ENCODE data around the gene PID1.
"Not testable (repeated sequence)": the region's sequence is repeated elsewhere in the genome, so short reads cannot be mapped to it uniquely, and the experiment has no call there.

PID1 gene

GRCh38 chr2:229210641-229211040, 60.4 kb downstream of the PID1 start:
- DNase-seq, result no peak

DNA sequence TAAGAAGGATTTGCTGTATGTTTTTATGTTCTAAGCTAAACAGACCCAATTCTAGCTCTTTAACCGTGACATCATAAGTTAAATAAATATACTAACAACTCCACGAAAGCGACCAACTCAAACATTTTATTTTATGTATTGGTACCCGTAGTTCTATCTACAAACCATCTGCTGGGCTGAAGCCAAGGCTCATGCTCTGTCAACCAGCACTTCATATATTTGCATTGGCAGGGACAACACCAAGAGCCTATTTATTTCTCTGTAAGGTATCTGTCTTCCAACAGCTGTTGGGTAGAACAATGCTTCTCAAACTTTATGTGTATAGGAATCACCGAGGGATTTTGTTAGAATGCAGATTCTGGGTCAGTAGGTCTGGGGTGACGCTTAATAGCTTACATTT, 64.5 kb downstream of the PID1 start:
- no peak for DNase-seq

GRCh38 chr2:229205704-229206103, 65.4 kb downstream of the PID1 start:
- DNase-seq, result no peak

GRCh38 chr2:229202646-229203045, 68.4 kb downstream of the PID1 start:
- no peak for DNase-seq

DNA sequence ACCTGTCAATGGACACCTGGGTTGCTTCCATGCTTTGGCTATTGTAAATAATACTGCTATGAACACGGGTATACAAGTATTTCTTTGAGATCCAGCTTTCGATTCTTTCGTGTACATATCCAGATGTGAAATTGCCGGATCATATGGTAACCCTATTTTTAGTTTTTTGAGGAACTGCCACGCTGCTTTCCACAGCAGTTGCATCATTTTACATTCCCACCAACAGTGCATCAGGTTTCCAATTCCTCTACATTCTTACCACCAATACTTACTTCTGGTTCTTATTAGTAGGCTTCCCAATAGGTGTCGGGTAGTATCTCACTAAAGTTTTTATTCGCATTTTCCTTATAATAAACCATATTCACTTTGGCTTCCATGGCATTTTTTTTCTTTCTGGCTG, 69.6 kb downstream of the PID1 start:
- DNase-seq, result peak; percentile 27 to 40 (median 27)

DNA sequence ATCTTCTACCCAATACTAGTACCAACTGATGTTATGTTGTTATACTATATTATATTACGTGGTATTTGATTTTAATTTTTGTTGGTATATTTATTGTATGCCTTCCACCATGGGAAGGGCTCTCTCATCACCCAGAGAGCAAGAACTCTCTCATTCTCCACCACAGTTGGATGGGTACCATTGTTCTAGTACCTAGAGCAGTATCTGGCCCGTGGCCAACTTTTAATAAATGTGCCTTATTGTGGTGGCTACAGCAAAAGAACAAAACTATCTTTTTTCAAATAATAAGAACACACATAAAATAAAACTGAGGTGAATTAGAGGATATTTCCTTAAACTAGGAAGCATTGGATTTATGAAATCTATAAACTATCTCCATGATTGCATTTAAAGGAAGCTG, 71.8 kb downstream of the PID1 start:
- DNase-seq, result no peak

DNA sequence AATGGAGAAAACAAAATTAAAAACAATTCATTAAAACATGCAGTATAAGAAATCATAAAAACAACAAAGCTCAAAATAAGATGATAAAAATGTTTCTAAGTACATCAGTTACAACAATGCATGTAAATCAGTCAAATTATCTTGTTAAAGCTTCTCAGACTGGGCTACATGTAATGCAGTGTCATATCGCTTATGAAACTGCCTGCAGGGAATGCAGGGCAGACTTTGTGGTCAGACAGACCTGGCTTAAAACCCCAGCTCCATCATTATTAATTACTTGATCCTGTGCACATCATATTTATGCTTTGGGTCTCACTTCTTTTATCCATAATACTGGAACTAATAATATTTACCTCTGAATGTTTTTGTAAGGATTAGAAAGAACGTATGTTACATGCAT, 74.6 kb downstream of the PID1 start:
- no peak for DNase-seq

GRCh38 chr2:229195346-229195947, 75.6 kb downstream of the PID1 start:
- no peak for DNase-seq

- no peak for DNase-seq
Measured at GRCh38 chr2:229193281-229193680, 77.8 kb downstream of the PID1 start.

- no peak for DNase-seq
Measured at GRCh38 chr2:229191413-229191812, 79.7 kb downstream of the PID1 start.

DNA sequence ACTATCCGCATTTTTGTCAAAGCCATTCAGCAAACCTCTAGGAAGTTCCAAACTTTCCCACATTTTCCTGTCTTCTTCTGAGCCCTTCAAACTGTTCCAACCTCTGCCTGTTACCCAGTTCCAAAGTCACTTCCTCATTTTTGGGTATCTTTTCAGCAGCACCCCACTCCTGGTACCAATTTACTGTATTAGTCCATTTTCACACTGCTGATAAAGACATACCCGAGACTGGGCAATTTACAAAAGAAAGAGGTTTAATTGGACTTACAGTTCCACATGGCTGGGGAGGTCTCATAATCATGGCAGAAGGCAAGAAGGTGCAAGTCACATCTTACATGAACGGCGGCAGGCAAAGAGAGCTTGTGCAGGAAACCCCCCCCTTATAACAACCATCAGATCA, 84.0 kb downstream of the PID1 start:
- DNase-seq, result not testable (repeated sequence)

DNA sequence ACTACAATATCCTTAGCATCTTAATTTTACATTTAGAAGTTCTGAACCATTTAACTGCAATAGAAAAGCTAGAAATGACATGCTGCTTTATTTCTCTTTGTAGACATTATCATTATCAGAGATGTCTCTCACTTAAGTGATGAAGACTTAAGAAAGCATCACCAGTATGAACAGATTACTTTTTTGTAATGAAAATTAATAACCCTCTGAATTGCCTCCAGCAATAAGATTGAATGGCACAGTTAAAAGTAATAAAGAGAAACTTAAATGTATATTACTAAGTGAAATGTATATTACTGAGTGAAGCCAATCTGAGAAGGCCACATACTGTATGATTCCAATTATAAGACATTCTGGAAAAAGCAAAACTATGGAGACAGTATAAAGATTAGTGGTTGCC, 89.4 kb downstream of the PID1 start:
- DNase-seq, result no peak

GRCh38 chr2:229180658-229181057, 90.4 kb downstream of the PID1 start:
- DNase-seq, result no peak

DNA sequence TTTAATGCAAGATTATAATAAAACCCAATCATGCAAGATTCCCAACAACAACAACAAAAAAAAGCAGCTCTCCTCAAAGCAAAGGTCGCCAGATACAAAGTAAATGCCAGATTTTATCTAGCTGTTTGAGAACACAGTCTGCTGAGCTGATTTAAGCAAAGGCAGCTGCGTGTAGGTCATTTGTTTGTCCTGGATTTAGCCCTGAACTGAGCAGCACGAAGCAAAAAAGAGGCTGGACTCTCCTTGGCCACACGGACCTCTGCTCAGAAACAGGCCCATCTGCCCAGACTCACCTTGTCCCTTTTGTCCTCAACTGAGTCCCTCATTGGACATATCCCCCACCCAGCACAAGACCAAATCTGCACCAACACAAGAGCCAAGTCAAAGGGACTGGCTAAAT, 91.5 kb downstream of the PID1 start:
- no peak for DNase-seq

DNA sequence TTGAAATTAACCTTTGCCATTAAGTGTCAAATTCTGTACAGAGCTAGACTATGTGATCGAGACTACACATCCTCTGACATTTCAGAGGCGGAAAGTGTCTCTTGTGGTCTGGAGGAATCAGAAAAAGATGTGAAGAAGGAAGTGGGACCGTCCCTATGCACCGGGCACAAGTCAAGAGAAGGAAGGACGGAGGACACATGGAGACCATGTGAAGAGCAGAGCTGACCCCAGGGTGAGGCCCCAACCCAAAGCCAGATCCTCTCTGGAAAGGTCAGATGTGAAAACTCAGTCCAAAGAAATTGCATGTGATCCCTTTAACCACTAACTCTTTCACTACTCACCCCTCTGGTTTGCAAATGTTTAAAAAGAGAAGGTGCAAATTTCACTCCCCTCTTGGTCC, 92.4 kb downstream of the PID1 start:
- no peak for DNase-seq

DNA sequence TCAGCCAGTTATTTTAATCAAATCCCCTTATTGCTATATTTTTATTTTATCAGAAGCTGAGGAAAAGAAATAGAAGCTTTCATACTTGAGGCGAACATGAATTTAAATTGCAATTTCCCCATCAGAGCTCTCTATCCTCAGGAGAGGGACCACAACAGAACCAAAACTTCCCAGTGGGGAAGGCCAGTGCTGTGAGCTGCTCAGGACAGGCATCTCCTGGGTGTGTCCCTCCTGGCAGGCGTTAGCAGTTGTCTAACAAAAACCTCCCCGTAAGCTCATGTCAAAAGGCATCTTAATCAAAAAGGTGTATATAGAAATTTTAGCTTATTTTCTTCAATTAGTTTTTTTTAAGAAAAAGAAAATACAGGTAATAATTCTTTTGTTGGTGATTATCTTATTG, 93.0 kb downstream of the PID1 start:
- DNase-seq, result no peak

DNA sequence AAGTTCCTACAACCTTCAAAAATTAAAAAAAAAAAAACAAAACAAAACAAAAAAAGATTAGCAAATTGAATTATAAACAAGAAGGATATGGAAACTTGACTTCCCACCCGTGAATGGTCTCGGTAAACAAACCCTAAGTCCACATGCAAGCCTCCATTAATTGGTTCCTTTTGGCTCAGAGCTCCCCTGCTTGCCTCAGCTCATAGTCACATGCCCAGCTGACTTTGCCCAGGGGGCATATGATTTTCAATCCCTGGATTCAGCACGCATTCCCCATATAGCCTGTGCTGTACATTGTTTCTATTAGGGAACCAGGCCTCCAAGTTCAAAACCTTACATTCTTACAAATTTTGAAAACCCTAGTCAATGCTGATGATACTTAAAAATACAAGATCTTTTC, 95.0 kb downstream of the PID1 start:
- DNase-seq, result no peak

GRCh38 chr2:229175497-229175863, 95.6 kb downstream of the PID1 start:
- no peak for DNase-seq

- DNase-seq, result no peak
Measured at GRCh38 chr2:229174794-229175496, 96.1 kb downstream of the PID1 start.

- DNase-seq, result no peak
Measured at GRCh38 chr2:229173825-229174359, 97.2 kb downstream of the PID1 start.

DNA sequence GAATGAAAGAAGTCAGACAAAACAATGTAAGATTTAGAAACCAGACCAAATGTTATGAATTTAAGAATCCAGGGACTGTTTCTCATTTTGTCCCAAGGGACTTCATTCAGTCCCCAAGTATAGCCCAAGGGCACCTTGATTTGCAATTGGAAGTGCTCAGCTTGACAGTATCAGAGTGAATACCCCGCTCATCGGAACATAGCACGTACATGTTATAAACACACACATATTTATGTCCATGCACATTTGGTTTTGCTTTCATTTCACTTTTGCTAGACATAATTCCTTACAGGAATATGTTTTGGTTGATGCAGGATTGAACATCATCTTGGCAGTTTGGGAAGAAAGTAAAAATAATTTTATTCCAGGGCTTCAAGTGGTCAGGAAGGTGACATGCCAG, 100.2 kb downstream of the PID1 start:
- no peak for DNase-seq

GRCh38 chr2:229170171-229170570, 100.9 kb downstream of the PID1 start:
- no peak for DNase-seq

DNA sequence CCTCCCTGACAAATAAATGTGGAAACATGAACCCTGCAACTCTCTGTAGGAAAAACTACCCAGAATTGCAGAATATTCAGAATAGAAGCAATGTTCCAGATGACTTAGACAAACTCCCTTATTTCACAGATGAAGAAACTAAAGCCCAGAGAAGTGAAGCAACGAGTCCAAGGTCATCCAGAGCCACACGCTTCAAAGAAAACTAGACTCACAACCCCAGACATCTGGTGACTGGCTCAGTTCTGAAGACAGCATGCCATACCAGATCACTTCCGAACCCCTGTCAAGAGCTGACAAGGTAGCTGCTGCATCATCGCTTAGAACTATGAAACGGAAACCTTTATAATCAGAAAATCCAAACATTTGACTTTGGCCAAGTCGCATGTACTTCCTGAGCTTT, 101.3 kb downstream of the PID1 start:
- no peak for DNase-seq

- DNase-seq, result peak; percentile 20 to 48 (median 28)
Measured at GRCh38 chr2:229164545-229165249, 106.4 kb downstream of the PID1 start.

All from suppressor macrophage treated with lipopolysaccharide for 1 hour (primary cell).